Vagina (tissue), 2 donors: ENCODE data around the gene CARM1. TPM values are rescaled to one million over a fixed set of nuclear protein-coding genes. Genes with fewer than 3 reads are reported as not detected.
A peak's percentile ranks its signal among the peaks of the same experiment; 100 is the strongest.
"Not testable (repeated sequence)": the region's sequence is repeated elsewhere in the genome, so short reads cannot be mapped to it uniquely, and the experiment has no call there.

Experiments used
- DNase-seq, 2 donors: peaks; one replicate each; pipeline ENCODE4 v3.0.0-alpha.2; 2017; ENCODE audit errors: extremely low spot score in 2 of 2
- H3K27ac ChIP-seq: fragments of 200-600 bp; sonication (generic); one replicate; pipeline ENCODE4 v1.5.1; 2019
- H3K27me3 ChIP-seq: fragments of 200-600 bp; sonication (generic); one replicate; pipeline ENCODE4 v1.5.1; 2019
- H3K36me3 ChIP-seq, 2 donors: fragments of 200-600 bp; sonication (generic); one replicate each; pipeline ENCODE4 v1.5.1; 2017 to 2019
- H3K4me1 ChIP-seq: fragments of 200-600 bp; sonication (generic); one replicate; pipeline ENCODE4 v1.5.1; 2019
- H3K4me3 ChIP-seq, 2 donors: fragments of 200-600 bp; sonication (generic); 1 replicate in 1 of 2; 2 replicates in 1 of 2; pipeline ENCODE4 v1.5.1; 2016 to 2019
- H3K9me3 ChIP-seq: fragments of 200-600 bp; sonication (generic); one replicate; pipeline ENCODE4 v1.5.1; 2019
- CTCF ChIP-seq, 3 experiments: fragments of 450-650 bp in 2 of 3; fragments of 200-600 bp in 1 of 3; sonication (generic) in 1 of 3; IDR thresholded peaks; one replicate each; pipeline ENCODE4 v1.5.1; 2017 to 2019; ENCODE audit warnings: antibody characterized with exemption in 3 of 3, mild to moderate bottlenecking in 2 of 3, moderate library complexity in 2 of 3
- POLR2A ChIP-seq, 2 donors: fragments of 450-650 bp; IDR thresholded peaks; one replicate each; pipeline ENCODE4 v1.6.1; 2017; ENCODE audit warnings: antibody characterized with exemption in 2 of 2, mild to moderate bottlenecking in 2 of 2, moderate library complexity in 2 of 2
- POLR2AphosphoS5 ChIP-seq, 2 donors: sonication (generic); formaldehyde crosslinking; IDR thresholded peaks; one replicate each; pipeline ENCODE4 v1.9.0; 2017; ENCODE audit warnings: antibody characterized with exemption in 2 of 2, mild to moderate bottlenecking in 2 of 2, low read depth in 1 of 2; ENCODE audit not compliant: insufficient read depth in 1 of 2
- intact Hi-C: fragments of 100-400 bp; cut with DNase I; formaldehyde crosslinking; loops from one replicate; pipeline ENCODE4 v1.15.1; 2023
- total RNA-seq: library from RNA; depleted of rRNA; stranded (reverse); fragments of >200 nt; gene quantifications from one replicate; pipeline ENCODE4 v1.2.3, GENCODE V29; 2016

The CARM1 gene
- total RNA-seq, 1 donor from 2014 or later: 28.2 TPM

DNA sequence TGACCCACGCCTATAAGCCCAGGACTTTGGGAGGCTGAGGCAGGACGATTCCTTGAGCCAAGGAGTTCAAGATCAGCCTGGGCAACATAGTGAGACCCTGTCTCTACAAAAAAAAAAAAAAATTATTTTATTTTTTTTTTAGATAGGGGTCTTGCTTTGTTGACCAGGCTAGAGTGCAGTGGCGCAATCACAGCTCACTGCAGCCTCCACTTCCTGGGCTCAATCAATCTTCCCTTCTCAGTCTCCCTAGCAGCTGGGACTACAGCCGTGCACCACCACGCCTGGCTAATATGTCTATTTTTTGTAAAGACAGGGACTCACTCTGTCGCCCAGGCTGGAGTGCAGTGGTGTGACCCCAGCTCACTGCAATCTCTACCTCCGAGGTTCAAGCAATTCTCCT lies 18.4 kb upstream of the CARM1 start:
- no peak for DNase-seq
- Histone ChIP-seq H3K9me3 (no peaks in the 10 kb centered on the region), H3K27me3 (no peaks in the 10 kb centered on the region), H3K4me3 (no peak overlapping the region), H3K4me1 (no peaks in the 10 kb centered on the region), H3K36me3 (no peaks in the 10 kb centered on the region), H3K27ac (no peak overlapping the region)
- TF ChIP-seq POLR2A (IDR thresholded peaks at IDR 0.05) (no peak), CTCF (IDR thresholded peaks at IDR 0.05) (no peak)
- intact Hi-C loops: no loop called here

GRCh38 chr19:10854350-10855089 lies 16.8 kb upstream of the CARM1 start:
- Histone ChIP-seq H3K27ac (no peak overlapping the region), H3K4me3 (no peak overlapping the region), H3K27me3 (no peaks in the 10 kb centered on the region), H3K4me1 (no peaks in the 10 kb centered on the region), H3K36me3 (no peaks in the 10 kb centered on the region), H3K9me3 (no peaks in the 10 kb centered on the region)
- intact Hi-C loops: no loop called here
- DNase-seq: no peak
- TF ChIP-seq POLR2A (IDR thresholded peaks at IDR 0.05) (no peak), POLR2AphosphoS5 (IDR thresholded peaks at IDR 0.05; ENCODE audit: insufficient read depth in 1 of 2, low read depth in 1 of 2) (no peak), CTCF (IDR thresholded peaks at IDR 0.05) (no peak)

DNA sequence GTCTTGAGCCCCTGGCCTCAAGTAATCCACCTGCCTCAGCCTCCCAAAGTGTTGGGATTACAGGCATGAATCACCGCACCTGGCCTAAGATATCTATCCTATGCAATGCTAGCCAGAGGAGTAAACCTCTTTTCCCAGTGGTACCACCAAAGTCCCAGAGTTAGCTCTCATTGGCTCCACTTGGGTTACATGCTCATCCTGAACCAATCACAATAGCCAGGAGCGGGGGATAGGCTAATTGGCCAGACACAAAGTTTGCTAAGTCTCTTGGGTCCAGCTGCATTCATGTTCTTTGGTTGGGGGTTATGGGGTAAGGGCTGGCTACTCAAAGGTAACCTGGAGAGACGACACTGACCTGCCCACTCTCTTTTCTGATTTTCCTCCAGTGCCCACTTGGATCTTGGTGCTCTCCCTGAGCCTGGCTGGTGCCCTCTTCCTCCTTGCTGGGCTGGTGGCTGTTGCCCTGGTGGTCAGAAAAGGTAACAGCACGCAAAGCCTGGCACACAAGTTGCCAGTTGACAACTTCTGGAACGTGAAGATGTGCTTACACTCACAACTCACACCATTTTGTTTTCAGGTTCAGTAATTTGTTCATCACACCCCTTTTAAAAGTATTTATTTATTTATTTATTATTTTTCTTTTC lies 15.4 kb upstream of the CARM1 start:
- H3K4me3 ChIP-seq: no peak overlapping the region
- DNase-seq: no peak
- H3K9me3 ChIP-seq: no peaks in the 10 kb centered on the region

GRCh38 chr19:10856899-10857298 lies 14.5 kb upstream of the CARM1 start:
- H3K4me3 ChIP-seq, intact Hi-C loops, DNase-seq, H3K36me3 ChIP-seq, H3K9me3 ChIP-seq, H3K27me3 ChIP-seq, H3K4me1 ChIP-seq, H3K27ac ChIP-seq: not testable (repeated sequence)

More for the DNA sequence above, 15.4 kb upstream of the CARM1 start:
- H3K36me3 ChIP-seq: no peaks in the 10 kb centered on the region
- no peak for TF ChIP-seq POLR2AphosphoS5 (IDR thresholded peaks at IDR 0.05; ENCODE audit: insufficient read depth in 1 of 2, low read depth in 1 of 2)
- TF ChIP-seq POLR2A (IDR thresholded peaks at IDR 0.05): no peak
- no peak for TF ChIP-seq CTCF (IDR thresholded peaks at IDR 0.05)
- intact Hi-C loops: no loop called here
- H3K4me1 ChIP-seq: no peaks in the 10 kb centered on the region
- H3K27ac ChIP-seq: no peak overlapping the region
- no peaks in the 10 kb centered on the region for H3K27me3 ChIP-seq

DNA sequence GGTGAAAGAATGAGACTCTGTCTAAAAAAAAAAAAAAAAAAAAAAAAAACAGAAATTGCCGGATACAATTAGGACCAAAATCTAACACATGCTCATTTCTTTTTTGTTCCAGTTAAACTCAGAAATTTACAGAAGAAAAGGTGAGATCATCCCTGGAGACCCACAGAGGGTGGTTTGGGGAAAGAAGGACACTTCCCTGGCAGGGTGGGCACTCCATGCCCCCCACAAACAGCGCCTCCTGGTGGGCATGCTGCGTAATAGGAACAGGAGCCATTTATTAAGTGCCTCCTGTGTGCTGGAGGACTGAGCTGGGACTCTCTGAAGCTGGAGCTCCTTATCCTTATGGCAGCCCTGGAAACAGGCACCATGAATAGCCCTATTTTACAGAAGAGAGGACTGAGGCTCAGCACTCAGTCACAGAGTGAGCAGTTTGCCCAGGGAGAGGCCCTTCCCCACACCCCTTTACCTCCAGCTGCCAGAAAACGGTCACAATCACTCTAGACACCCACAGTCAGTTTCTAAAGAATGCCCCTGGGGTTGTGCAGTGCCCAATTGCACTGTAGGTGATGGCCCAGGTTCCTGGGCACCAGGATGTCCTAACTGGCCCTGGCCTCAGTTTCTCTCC lies 13.0 kb upstream of the CARM1 start:
- TF ChIP-seq POLR2AphosphoS5 (IDR thresholded peaks at IDR 0.05; ENCODE audit: insufficient read depth in 1 of 2, low read depth in 1 of 2) (no peak), CTCF (IDR thresholded peaks at IDR 0.05) (peak in 1 of 3 experiments; percentile 31)
- DNase-seq: no peak
- Histone ChIP-seq H3K4me1 (no peaks in the 10 kb centered on the region), H3K27ac (no peak overlapping the region), H3K27me3 (no peaks in the 10 kb centered on the region), H3K9me3 (no peaks in the 10 kb centered on the region), H3K36me3 (no peaks in the 10 kb centered on the region), H3K4me3 (no peak overlapping the region)
- intact Hi-C loops: no loop called here
